Stimulated activated CD8-positive, alpha-beta memory T cell treated with anti-CD3 and anti-CD28 coated beads, Interleukin-4, amount 100 ng/mL, for 48 hours (primary cell): Measurements from ENCODE around the gene ZNF276.
"Not testable (repeated sequence)": the region's sequence is repeated elsewhere in the genome, so short reads cannot be mapped to it uniquely, and the experiment has no call there.

Experiments
- DNase-seq: peaks from one replicate; pipeline ENCODE4 v3.0.0-alpha.2; 2020

Gene ZNF276

GRCh38 chr16:89738072-89738377 lies 16.7 kb downstream of the ZNF276 start:
- DNase-seq, result no peak

GRCh38 chr16:89738538-89739317 lies 17.4 kb downstream of the ZNF276 start:
- DNase-seq, result no peak

GRCh38 chr16:89739383-89739782 lies 18.0 kb downstream of the ZNF276 start:
- DNase-seq, result no peak

- DNase-seq, result no peak
Measured at GRCh38 chr16:89741342-89742014, 20.1 kb downstream of the ZNF276 start.

GRCh38 chr16:89742948-89743347 lies 21.6 kb downstream of the ZNF276 start:
- no peak for DNase-seq

GRCh38 chr16:89744813-89745212 lies 23.5 kb downstream of the ZNF276 start:
- no peak for DNase-seq

- DNase-seq, result no peak
Measured at GRCh38 chr16:89746043-89746442, 24.7 kb downstream of the ZNF276 start.

GRCh38 chr16:89748076-89748475 lies 26.7 kb downstream of the ZNF276 start:
- DNase-seq, result no peak

- DNase-seq, result no peak
Measured at GRCh38 chr16:89748921-89749320, 27.6 kb downstream of the ZNF276 start.

- DNase-seq, result no peak
Measured at GRCh38 chr16:89749637-89750036, 28.3 kb downstream of the ZNF276 start.

- DNase-seq, result no peak
Measured at GRCh38 chr16:89759746-89760340, 38.5 kb downstream of the ZNF276 start.

- DNase-seq, result no peak
Measured at GRCh38 chr16:89761304-89761922, 40.1 kb downstream of the ZNF276 start.

- DNase-seq, result peak; percentile 62
Measured at GRCh38 chr16:89764711-89765201, 43.4 kb downstream of the ZNF276 start.

GRCh38 chr16:89765292-89765830 lies 44.0 kb downstream of the ZNF276 start:
- DNase-seq, result no peak

- no peak for DNase-seq
Measured at GRCh38 chr16:89770367-89770766, 49.0 kb downstream of the ZNF276 start.

- DNase-seq, result no peak
Measured at GRCh38 chr16:89775223-89775622, 53.9 kb downstream of the ZNF276 start.

- not testable (repeated sequence) for DNase-seq
Measured at GRCh38 chr16:89778211-89778610, 56.9 kb downstream of the ZNF276 start.

GRCh38 chr16:89779231-89779908 lies 58.0 kb downstream of the ZNF276 start:
- DNase-seq, result no peak

GRCh38 chr16:89779909-89780305 lies 58.6 kb downstream of the ZNF276 start:
- no peak for DNase-seq

- DNase-seq, result no peak
Measured at GRCh38 chr16:89782489-89782888, 61.2 kb downstream of the ZNF276 start.

- not testable (repeated sequence) for DNase-seq
Measured at GRCh38 chr16:89783952-89784351, 62.6 kb downstream of the ZNF276 start.

- DNase-seq, result no peak
Measured at GRCh38 chr16:89784406-89784805, 63.1 kb downstream of the ZNF276 start.
